Measurements from ENCODE around the gene PPARG.

The PPARG gene

DNA sequence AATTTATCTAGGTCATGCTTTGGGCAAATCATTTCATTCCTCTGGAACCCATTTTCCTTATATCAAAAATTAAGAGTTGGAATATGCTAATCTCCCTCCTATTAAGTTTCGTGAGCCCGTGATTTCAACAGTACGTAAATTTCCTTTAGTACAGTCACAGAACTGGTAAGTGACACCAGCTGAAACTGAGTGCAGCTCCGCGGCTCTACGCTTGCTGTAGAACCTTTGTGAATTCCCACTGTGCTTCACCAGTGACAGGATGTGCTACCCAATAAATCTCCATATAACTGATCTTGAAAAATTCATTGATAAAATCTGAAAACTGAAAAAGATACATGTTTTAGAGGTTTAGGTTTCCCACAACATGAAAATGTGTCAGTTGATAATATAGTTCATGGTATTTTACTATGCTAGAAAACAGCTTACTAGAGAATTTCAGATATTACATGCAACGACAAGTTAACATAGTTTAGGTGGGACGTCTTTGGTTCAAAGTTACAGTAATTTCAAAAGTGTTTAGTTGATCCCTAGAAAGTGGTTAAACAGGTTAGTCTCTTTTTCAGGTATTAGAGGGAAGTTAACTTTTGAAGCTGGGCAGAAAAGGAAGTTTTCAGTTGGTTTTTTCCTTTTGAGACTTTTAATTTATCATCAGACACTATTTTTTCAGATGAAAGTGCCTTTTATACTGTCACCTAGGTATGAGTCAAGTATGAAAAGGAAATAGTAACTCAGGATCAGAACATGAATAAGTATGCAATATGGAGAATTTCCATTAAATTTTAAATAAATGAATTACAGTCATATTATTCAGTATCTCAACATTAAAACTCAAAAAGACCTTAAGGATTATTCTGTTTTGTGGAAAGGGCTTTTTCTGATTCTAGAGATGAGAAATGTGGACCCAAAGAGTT, 57.0 kb downstream of the PPARG start:
- DNase-seq = no peak

GRCh38 chr3:12347301-12347700, 58.4 kb downstream of the PPARG start:
- no peak for DNase-seq

- peak in 2 of 14 donors; percentile 6 to 14 for DNase-seq
Measured at GRCh38 chr3:12349895-12350811, 61.3 kb downstream of the PPARG start.

- DNase-seq = no peak
Measured at GRCh38 chr3:12351145-12351544, 62.3 kb downstream of the PPARG start.

DNA sequence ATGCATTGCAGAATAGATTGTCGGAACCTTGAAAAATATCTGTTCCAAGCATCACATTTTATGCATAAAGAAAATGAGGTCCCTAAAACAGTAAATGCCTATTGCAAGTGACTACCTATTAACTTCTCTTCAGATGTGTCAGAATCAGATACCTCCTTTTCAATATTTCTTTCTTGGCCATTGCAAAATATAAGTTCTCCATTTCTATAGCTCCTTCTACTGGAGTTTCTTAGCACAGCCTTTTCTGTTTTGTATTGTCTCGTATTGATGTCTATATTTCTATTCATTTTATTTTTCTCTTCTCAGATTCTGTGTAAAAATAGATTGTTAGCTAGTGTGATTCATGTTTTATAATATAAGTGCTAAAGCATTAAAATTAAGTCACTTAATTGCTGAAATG, 63.4 kb downstream of the PPARG start:
- no peak for DNase-seq

DNA sequence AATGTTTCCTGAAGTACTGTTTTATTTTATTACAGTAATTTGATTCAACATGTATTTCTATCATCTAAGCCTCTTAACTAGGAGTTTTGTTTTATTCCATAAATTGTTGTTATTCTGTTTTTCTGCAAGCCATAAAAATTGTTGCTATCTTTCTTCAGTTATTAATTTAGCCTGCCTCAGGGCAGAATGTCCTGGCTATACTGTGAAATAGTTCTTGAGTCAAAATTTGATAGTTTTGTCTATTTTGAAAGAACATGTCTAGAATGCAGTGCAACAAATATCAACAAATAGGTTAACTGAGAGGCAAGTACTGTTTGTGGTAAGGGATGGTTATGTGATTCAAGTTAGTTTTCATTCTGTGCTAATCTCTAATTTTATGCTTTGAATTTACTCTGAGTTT, 63.9 kb downstream of the PPARG start:
- DNase-seq = no peak

- DNase-seq = no peak
Measured at GRCh38 chr3:12353796-12354525, 65.1 kb downstream of the PPARG start.

- DNase-seq = no peak
Measured at GRCh38 chr3:12356175-12356574, 67.3 kb downstream of the PPARG start.

- no peak for DNase-seq
Measured at GRCh38 chr3:12356996-12357395, 68.1 kb downstream of the PPARG start.

GRCh38 chr3:12357456-12357855, 68.6 kb downstream of the PPARG start:
- DNase-seq = no peak

DNA sequence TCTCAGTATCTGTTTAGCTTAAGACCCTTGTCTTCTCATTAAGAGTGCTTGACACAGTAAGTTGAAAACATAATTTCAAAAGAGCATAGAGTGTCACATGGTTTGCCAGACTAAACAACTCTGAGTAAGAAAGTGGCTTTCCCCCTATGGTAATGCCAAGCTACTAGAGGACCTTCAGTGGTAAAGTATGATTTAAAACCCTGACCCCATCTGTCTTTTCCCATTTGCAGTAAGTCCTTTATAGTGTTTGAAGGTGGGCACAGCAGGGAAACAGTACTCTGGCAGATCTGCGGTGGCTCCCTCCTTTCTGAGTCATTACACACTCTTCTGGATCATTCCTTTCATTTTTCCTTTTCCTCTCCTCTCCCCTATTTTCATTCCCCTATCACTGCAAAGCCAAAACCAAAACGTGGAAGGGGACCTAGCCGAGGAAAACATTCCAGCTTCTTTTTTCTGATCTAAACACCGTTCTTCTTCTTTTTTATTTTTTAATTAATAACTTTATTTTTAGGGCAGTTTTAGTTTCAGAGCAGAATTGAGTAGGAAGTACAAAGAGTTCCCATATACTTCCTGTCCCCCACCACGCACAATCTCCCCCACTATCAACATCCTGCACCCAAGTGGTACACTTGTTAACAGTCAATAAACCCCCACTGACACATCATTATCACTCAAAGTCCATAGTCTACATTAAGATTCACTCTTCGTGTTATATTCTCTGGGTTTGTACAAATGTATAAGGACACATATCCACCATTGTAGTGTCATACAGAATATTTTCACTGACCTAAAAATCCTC, 74.7 kb downstream of the PPARG start:
- no peak for DNase-seq

DNA sequence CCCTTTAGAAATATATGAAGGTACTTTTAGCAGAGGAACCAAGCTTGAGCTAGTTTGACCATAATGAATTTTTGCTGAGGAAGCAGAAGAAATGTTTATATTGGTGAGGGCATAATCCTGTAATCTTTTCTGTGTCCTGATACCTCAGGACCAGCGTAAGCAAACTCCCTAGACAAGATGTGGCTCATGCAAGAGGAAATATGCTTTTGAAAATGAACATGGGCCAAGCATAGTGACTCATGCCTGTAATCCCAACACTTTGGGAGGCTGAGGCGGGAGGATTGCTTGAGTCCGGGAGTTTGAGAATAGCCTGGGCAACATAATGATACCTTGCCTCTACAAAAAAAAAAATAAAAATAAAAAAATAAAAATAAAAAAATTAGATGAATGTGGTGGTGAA, 78.5 kb downstream of the PPARG start:
- DNase-seq = no peak

- no peak for DNase-seq
Measured at GRCh38 chr3:12369029-12369428, 80.2 kb downstream of the PPARG start.

DNA sequence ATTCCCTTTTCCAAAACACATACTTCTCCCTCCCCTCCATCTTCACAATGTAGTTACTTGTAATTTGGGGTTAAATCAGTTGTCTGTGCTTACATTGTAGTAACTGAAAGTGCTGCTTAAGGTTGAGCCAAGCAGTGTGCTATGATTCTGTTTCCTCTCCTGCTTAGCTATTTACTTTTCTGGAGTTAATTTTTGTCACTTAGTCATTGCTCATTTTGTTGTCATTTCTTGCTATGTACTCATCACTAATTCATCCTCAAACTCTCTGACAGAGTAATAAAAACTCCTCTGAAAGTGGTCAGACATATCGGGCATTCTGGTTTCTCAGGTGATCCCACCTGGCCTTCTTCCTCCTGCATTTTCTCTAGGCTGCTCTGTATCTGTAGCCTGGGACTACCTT, 80.7 kb downstream of the PPARG start:
- DNase-seq = no peak

DNA sequence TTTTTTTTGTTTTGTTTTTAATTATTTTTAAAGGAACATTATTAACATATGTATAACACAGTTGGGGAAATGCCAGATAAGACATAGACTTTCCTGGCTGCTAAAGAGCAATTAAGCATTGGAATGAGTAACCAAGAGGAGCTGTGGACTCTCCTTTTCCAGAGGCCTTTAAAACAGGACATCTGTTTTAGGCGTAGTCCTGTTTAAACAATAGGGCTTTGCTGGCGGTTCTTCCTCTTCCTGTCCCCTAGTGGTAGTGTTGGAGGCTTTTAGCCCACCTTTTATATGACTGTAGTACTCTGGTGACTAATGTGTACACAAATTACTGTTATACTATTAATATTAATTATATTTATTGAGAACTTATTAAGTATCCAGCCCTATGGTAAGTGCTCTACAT, 81.9 kb downstream of the PPARG start:
- no peak for DNase-seq

DNA sequence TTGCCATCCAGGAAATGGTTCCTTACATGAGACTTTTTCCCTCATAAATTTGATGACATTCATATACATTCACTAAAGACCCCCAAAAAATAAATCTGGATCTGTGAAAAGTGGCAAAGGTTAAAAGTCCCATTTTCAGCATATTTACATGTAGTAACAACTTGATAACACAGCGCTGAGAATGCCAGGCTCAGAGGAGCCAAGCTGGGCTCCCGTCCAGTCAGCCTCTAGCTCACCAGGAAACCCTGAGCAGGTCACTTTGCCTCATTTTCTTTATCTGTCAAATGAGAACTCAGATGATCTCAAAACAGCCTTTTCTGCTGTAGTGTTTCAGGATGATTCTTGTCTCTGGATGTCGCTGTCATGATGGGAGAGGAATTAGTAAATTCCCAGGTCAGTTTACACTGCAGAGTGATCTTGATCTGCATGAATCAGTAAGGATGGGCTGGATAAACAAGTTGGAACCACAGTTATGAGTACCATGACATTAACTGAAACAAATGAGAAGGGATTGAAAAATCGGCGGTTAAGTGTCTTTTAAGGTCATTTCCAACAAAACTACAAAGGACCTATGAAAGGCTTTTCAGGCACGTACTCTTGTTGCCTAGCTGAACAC, 82.8 kb downstream of the PPARG start:
- DNase-seq = no peak

GRCh38 chr3:12372741-12373280, 83.9 kb downstream of the PPARG start:
- no peak for DNase-seq

DNA sequence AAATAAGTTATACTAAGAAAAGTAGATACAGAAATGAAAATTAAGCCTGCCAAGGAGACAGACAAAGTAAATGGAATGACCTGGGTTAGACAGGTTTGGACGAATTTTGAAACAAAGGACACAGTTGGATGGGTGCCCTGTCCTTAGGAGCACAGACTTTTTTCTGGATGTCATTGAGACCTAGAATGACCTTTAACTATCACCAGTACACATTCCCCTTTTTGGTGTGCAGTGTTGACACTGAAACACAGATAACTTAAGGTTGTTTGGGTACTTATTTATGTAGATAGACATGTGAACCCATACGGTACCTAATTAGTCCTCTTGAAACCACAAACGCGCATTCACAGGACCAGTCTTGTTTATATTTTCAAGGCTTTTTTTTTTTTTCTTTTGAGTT, 86.7 kb downstream of the PPARG start:
- no peak for DNase-seq

- DNase-seq = no peak
Measured at GRCh38 chr3:12379640-12380429, 91.0 kb downstream of the PPARG start.

DNA sequence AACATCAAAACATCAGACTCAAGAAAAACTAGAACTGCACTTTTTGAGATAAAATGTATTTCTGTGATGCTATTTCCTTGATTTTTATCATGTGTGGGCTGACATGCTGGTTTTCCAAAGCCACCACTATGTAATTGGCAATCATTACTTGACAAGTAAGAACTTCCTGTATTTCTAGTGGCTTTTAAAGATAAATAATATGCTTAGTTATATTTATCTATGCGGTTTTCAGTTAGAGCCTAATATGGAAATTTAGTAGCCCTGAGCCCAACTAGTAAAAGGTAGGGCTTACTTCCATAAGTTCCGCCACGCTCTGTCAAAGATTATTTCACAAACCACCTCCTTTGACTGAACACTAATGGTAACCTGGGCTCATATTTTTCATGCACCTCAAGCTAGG, 91.6 kb downstream of the PPARG start:
- no peak for DNase-seq
